Measurements from ENCODE around the gene PTTG1IP.

DNA sequence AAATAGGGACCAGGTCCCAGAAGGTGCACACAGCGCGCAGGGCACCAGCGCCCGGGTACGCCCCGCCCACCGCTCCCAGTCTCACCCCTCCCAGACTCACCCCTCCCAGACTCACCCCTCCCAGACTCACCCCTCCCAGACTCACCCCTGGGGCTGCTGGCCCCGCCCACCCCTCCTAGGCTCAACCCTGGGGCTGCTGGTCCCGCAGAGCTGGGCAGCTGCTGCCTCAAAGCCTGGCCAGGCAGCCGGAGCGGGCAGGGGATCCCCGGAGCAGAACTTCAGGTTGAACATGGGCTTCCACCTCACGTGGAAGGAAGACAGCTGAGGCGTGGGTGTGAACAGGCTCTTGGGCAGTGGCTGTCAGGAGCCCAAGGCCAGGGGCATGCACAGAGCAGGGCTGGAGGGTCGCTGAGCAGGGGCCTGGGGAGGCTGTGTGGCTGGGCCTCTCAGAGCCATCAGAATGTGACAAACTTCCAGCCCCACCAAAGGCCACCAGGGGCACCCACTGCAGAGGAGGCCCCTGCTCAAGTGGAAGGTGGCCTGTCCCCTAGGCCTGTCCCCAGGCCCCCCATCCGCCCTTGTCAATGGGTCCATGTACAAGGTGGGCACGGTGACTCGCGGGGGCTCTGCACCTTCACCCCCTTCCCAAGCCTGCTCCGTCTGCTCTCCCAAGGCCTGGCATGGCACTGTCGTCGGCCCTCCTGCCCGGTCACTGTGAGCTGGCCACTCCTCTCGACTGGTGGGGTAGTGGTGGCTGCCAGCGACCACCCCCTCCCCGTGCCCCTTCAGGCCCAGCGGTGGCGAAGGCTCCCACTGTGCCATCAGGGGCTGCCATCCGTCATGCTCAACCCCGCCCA, 35.2 kb downstream of the PTTG1IP start:
- TF ChIP-seq POLR2A (IDR thresholded peaks at IDR 0.05) = no peak
- TF ChIP-seq, protein P1, sequence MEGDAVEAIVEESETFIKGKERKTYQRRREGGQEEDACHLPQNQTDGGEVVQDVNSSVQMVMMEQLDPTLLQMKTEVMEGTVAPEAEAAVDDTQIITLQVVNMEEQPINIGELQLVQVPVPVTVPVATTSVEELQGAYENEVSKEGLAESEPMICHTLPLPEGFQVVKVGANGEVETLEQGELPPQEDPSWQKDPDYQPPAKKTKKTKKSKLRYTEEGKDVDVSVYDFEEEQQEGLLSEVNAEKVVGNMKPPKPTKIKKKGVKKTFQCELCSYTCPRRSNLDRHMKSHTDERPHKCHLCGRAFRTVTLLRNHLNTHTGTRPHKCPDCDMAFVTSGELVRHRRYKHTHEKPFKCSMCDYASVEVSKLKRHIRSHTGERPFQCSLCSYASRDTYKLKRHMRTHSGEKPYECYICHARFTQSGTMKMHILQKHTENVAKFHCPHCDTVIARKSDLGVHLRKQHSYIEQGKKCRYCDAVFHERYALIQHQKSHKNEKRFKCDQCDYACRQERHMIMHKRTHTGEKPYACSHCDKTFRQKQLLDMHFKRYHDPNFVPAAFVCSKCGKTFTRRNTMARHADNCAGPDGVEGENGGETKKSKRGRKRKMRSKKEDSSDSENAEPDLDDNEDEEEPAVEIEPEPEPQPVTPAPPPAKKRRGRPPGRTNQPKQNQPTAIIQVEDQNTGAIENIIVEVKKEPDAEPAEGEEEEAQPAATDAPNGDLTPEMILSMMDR (IDR thresholded peaks at IDR 0.05) = no peak

Data from thyroid gland (tissue), 4 donors.